Measurements from ENCODE around the gene SORCS1.

Gene SORCS1

DNA sequence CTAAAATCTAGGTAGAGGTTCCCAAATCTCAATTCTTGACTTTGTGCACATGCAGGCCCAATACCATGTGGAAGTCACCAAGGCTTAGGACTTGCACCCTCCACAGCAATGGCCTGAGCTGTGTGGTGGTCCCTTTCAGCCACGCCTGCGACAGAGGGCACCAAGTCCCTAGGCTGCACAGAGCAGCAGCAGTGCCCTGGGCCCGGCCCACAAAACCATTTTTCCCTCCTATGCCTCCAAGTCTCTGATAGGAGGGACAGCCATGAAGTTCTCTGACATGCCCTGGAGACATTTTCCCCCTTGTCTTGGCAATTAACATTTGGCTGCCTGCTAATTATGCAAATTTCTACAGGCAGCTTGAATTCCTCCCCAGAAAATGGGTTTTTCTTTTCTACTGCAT is 375.5 kb downstream of the SORCS1 start:
- TF ChIP-seq EZH2phosphoT487 (conservative IDR thresholded peaks at IDR 0.05; ENCODE audit: low read length): no peak
- TF ChIP-seq, protein P1, sequence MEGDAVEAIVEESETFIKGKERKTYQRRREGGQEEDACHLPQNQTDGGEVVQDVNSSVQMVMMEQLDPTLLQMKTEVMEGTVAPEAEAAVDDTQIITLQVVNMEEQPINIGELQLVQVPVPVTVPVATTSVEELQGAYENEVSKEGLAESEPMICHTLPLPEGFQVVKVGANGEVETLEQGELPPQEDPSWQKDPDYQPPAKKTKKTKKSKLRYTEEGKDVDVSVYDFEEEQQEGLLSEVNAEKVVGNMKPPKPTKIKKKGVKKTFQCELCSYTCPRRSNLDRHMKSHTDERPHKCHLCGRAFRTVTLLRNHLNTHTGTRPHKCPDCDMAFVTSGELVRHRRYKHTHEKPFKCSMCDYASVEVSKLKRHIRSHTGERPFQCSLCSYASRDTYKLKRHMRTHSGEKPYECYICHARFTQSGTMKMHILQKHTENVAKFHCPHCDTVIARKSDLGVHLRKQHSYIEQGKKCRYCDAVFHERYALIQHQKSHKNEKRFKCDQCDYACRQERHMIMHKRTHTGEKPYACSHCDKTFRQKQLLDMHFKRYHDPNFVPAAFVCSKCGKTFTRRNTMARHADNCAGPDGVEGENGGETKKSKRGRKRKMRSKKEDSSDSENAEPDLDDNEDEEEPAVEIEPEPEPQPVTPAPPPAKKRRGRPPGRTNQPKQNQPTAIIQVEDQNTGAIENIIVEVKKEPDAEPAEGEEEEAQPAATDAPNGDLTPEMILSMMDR (IDR thresholded peaks at IDR 0.05; ENCODE audit: insufficient read depth, low read length, poor library complexity, severe bottlenecking): no peak
- Histone ChIP-seq H3K9ac (ENCODE audit: low read length) (no peak overlapping the region), H3K4me2 (ENCODE audit: low read depth, low read length, poor library complexity, severe bottlenecking) (no peak overlapping the region), H3K36me3 (ENCODE audit: low read length) (no peaks in the 10 kb centered on the region), H3K4me3 (ENCODE audit: insufficient read depth, low read length, poor library complexity, severe bottlenecking) (no peak overlapping the region), H3K9me2 (replicated peaks; ENCODE audit: insufficient read depth, low read length) (no peaks in the 10 kb centered on the region), H3F3A (ENCODE audit: insufficient read depth) (no peaks in the 10 kb centered on the region), H2AFZ (ENCODE audit: low read depth, low read length, severe bottlenecking) (no peak overlapping the region), H3K79me2 (ENCODE audit: insufficient read depth, low read length) (no peaks in the 10 kb centered on the region), H4K20me1 (ENCODE audit: low read depth, low read length) (no peaks in the 10 kb centered on the region), H3K9me3 (ENCODE audit: insufficient read depth, low read length) (no peaks in the 10 kb centered on the region), H3K27me3 (ENCODE audit: low read length) (no peaks in the 10 kb centered on the region), H3K27ac (ENCODE audit: low read depth, low read length) (no peak overlapping the region)

DNA sequence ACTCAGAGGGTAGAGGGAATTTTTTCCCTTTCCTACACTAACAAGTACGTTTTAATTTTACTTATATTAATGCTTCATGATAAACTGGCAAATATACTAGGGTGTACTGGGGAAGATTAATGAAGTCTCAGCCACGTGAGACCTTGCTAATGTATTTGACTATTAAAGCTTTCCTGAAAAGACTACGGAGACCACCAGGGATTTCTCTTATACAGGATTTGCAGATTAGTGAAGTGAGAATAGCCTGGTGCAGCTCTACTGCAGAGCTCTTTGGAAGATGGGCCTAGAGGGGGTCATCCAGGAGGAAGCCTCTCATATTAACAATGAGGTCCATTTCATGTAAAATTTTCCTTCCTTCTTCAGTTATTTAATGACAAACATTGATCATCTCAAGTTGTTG is 379.0 kb downstream of the SORCS1 start:
- Histone ChIP-seq H3K4me2 (ENCODE audit: low read depth, low read length, poor library complexity, severe bottlenecking) (no peak overlapping the region), H3K9ac (ENCODE audit: low read length) (no peak overlapping the region), H2AFZ (ENCODE audit: low read depth, low read length, severe bottlenecking) (no peak overlapping the region), H3K79me2 (ENCODE audit: insufficient read depth, low read length) (no peaks in the 10 kb centered on the region), H4K20me1 (ENCODE audit: low read depth, low read length) (no peaks in the 10 kb centered on the region), H3F3A (ENCODE audit: insufficient read depth) (no peaks in the 10 kb centered on the region), H3K36me3 (ENCODE audit: low read length) (no peaks in the 10 kb centered on the region), H3K9me2 (replicated peaks; ENCODE audit: insufficient read depth, low read length) (no peaks in the 10 kb centered on the region), H3K9me3 (ENCODE audit: insufficient read depth, low read length) (no peaks in the 10 kb centered on the region), H3K27ac (ENCODE audit: low read depth, low read length) (no peak overlapping the region), H3K27me3 (ENCODE audit: low read length) (no peaks in the 10 kb centered on the region), H3K4me3 (ENCODE audit: insufficient read depth, low read length, poor library complexity, severe bottlenecking) (no peak overlapping the region)
- no peak for TF ChIP-seq EZH2phosphoT487 (conservative IDR thresholded peaks at IDR 0.05; ENCODE audit: low read length)

DNA sequence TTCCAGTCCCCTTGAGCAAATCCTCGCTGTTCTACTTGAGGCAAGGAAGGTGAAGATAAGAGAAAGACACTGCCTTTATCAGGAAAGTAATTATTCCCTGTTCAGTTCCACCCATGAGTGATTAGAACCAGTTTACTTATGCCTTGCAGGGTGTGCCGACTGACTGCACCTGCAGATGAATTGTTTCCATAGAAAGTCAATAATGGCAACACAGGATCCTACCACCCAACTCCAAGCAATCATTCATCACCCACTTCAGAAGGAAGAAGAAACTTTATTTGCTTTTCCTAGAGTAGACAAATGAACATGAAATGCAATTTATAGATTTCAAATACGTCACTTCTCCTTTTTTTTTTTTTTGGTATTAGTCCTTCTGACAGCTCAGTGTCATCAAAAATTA is 383.9 kb downstream of the SORCS1 start:
- no peaks in the 10 kb centered on the region for H3F3A ChIP-seq (ENCODE audit: insufficient read depth)
- no peaks in the 10 kb centered on the region for H3K9me2 ChIP-seq (replicated peaks; ENCODE audit: insufficient read depth, low read length)
- no peak overlapping the region for H3K4me3 ChIP-seq (ENCODE audit: insufficient read depth, low read length, poor library complexity, severe bottlenecking)
- TF ChIP-seq EZH2phosphoT487 (conservative IDR thresholded peaks at IDR 0.05; ENCODE audit: low read length): no peak
- no peaks in the 10 kb centered on the region for H3K79me2 ChIP-seq (ENCODE audit: insufficient read depth, low read length)
- no peak overlapping the region for H2AFZ ChIP-seq (ENCODE audit: low read depth, low read length, severe bottlenecking)
- H3K9ac ChIP-seq (ENCODE audit: low read length): no peak overlapping the region
- no peak overlapping the region for H3K4me2 ChIP-seq (ENCODE audit: low read depth, low read length, poor library complexity, severe bottlenecking)
- no peak overlapping the region for H3K27ac ChIP-seq (ENCODE audit: low read depth, low read length)
- no peaks in the 10 kb centered on the region for H4K20me1 ChIP-seq (ENCODE audit: low read depth, low read length)
- no peaks in the 10 kb centered on the region for H3K9me3 ChIP-seq (ENCODE audit: insufficient read depth, low read length)
- H3K36me3 ChIP-seq (ENCODE audit: low read length): no peaks in the 10 kb centered on the region
- no peaks in the 10 kb centered on the region for H3K27me3 ChIP-seq (ENCODE audit: low read length)

DNA sequence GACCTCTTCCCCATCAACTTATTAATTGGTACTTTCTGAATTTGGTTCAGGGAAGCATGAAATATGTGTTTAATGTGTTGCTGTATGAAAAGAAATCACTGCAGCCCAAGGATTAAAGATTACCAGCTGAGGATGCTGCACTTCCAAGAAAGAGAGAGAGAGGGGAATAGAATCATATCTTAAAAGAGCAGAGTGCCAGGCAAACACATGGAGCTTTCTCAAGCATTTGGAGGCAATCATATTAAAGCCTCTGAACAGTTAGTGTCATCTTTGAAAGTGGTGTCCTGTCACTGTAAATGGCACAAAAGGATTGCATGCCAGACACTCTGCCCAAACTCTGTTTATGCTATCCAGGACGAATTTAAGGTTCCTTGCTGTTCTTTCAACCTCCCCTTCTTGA is 386.7 kb downstream of the SORCS1 start:
- H3K4me2 ChIP-seq (ENCODE audit: low read depth, low read length, poor library complexity, severe bottlenecking): no peak overlapping the region

More for the DNA sequence above, 386.7 kb downstream of the SORCS1 start:
- H3K9me2 ChIP-seq (replicated peaks; ENCODE audit: insufficient read depth, low read length): no peaks in the 10 kb centered on the region
- no peaks in the 10 kb centered on the region for H3K36me3 ChIP-seq (ENCODE audit: low read length)
- TF ChIP-seq, protein P1 (IDR thresholded peaks at IDR 0.05; ENCODE audit: insufficient read depth, low read length, poor library complexity, severe bottlenecking): no peak
- no peak for TF ChIP-seq EZH2phosphoT487 (conservative IDR thresholded peaks at IDR 0.05; ENCODE audit: low read length)
- H3K4me3 ChIP-seq (ENCODE audit: insufficient read depth, low read length, poor library complexity, severe bottlenecking): no peak overlapping the region
- no peak overlapping the region for H2AFZ ChIP-seq (ENCODE audit: low read depth, low read length, severe bottlenecking)
- no peaks in the 10 kb centered on the region for H3K27me3 ChIP-seq (ENCODE audit: low read length)
- no peaks in the 10 kb centered on the region for H3K79me2 ChIP-seq (ENCODE audit: insufficient read depth, low read length)
- H3K9ac ChIP-seq (ENCODE audit: low read length): no peak overlapping the region
- H3K27ac ChIP-seq (ENCODE audit: low read depth, low read length): no peak overlapping the region
- no peaks in the 10 kb centered on the region for H4K20me1 ChIP-seq (ENCODE audit: low read depth, low read length)
- no peaks in the 10 kb centered on the region for H3K9me3 ChIP-seq (ENCODE audit: insufficient read depth, low read length)
- H3F3A ChIP-seq (ENCODE audit: insufficient read depth): no peaks in the 10 kb centered on the region
